Measurements from ENCODE around the gene ZCCHC10.
"Not testable (repeated sequence)": the region's sequence is repeated elsewhere in the genome, so short reads cannot be mapped to it uniquely, and the experiment has no call there.

The ZCCHC10 gene

GRCh38 chr5:133041157-133041784 is 14.9 kb upstream of the ZCCHC10 start:
- Histone ChIP-seq H3K9ac (ENCODE audit: low read length) (no peak overlapping the region), H3K4me1 (ENCODE audit: control insufficient read depth, insufficient read depth, low read length) (peaks cover 11% of the 10 kb centered on the region; the same call in 1 of the 2 replicates), H3K4me3 (ENCODE audit: low read depth, low read length) (no peak overlapping the region), H3K27ac (ENCODE audit: low read depth, low read length) (no peak overlapping the region), H3K27me3 (ENCODE audit: control insufficient read depth, insufficient read depth, low read length) (no peaks in the 10 kb centered on the region), H3K9me3 (ENCODE audit: control insufficient read depth, insufficient read depth, low read depth, low read length) (no peaks in the 10 kb centered on the region), H3K36me3 (ENCODE audit: control insufficient read depth, insufficient read depth, low read length) (no peaks in the 10 kb centered on the region)

GRCh38 chr5:133036677-133037076 is 10.3 kb upstream of the ZCCHC10 start:
- H3K9ac ChIP-seq (ENCODE audit: low read length); H3K27ac ChIP-seq (ENCODE audit: low read depth, low read length); H3K36me3 ChIP-seq (ENCODE audit: control insufficient read depth, insufficient read depth, low read length); H3K9me3 ChIP-seq (ENCODE audit: control insufficient read depth, insufficient read depth, low read depth, low read length); H3K27me3 ChIP-seq (ENCODE audit: control insufficient read depth, insufficient read depth, low read length); H3K4me3 ChIP-seq (ENCODE audit: low read depth, low read length): not testable (repeated sequence)
- peaks cover 14% of the 10 kb centered on the region; the same call in 1 of the 2 replicates for H3K4me1 ChIP-seq (ENCODE audit: control insufficient read depth, insufficient read depth, low read length)

- H3K27me3 ChIP-seq (ENCODE audit: control insufficient read depth, insufficient read depth, low read length), result no peaks in the 10 kb centered on the region
- H3K36me3 ChIP-seq (ENCODE audit: control insufficient read depth, insufficient read depth, low read length), result no peaks in the 10 kb centered on the region
- no peak overlapping the region for H3K9ac ChIP-seq (ENCODE audit: low read length)
- no peak overlapping the region for H3K27ac ChIP-seq (ENCODE audit: low read depth, low read length)
- no peaks in the 10 kb centered on the region for H3K9me3 ChIP-seq (ENCODE audit: control insufficient read depth, insufficient read depth, low read depth, low read length)
- peaks cover 11% of the 10 kb centered on the region; the same call in 1 of the 2 replicates for H3K4me1 ChIP-seq (ENCODE audit: control insufficient read depth, insufficient read depth, low read length)
- H3K4me3 ChIP-seq (ENCODE audit: low read depth, low read length), result no peak overlapping the region
Observed at GRCh38 chr5:133035224-133035623, 8.9 kb upstream of the ZCCHC10 start.

- peaks cover 13% of the 10 kb centered on the region; the same call in 1 of the 2 replicates for H3K4me1 ChIP-seq (ENCODE audit: control insufficient read depth, insufficient read depth, low read length)
- no peak overlapping the region for H3K4me3 ChIP-seq (ENCODE audit: low read depth, low read length)
- H3K27ac ChIP-seq (ENCODE audit: low read depth, low read length), result no peak overlapping the region
- no peaks in the 10 kb centered on the region for H3K36me3 ChIP-seq (ENCODE audit: control insufficient read depth, insufficient read depth, low read length)
- no peak overlapping the region for H3K9ac ChIP-seq (ENCODE audit: low read length)
- no peaks in the 10 kb centered on the region for H3K27me3 ChIP-seq (ENCODE audit: control insufficient read depth, insufficient read depth, low read length)
- no peaks in the 10 kb centered on the region for H3K9me3 ChIP-seq (ENCODE audit: control insufficient read depth, insufficient read depth, low read depth, low read length)
Observed at GRCh38 chr5:133034064-133034463, 7.7 kb upstream of the ZCCHC10 start.

- H3K4me3 ChIP-seq (ENCODE audit: low read depth, low read length), result no peak overlapping the region
Observed at GRCh38 chr5:133032852-133033742, 6.7 kb upstream of the ZCCHC10 start.

GRCh38 chr5:133030343-133031005 is 4.1 kb upstream of the ZCCHC10 start:
- Histone ChIP-seq H3K27ac (ENCODE audit: low read depth, low read length) (no peak overlapping the region), H3K9ac (ENCODE audit: low read length) (no peak overlapping the region), H3K36me3 (ENCODE audit: control insufficient read depth, insufficient read depth, low read length) (no peaks in the 10 kb centered on the region), H3K4me1 (ENCODE audit: control insufficient read depth, insufficient read depth, low read length) (peaks cover 16% of the 10 kb centered on the region; the same call in 1 of the 2 replicates), H3K4me3 (ENCODE audit: low read depth, low read length) (no peak overlapping the region), H3K27me3 (ENCODE audit: control insufficient read depth, insufficient read depth, low read length) (no peaks in the 10 kb centered on the region), H3K9me3 (ENCODE audit: control insufficient read depth, insufficient read depth, low read depth, low read length) (no peaks in the 10 kb centered on the region)

More at GRCh38 chr5:133032852-133033742, 6.7 kb upstream of the ZCCHC10 start:
- H3K36me3 ChIP-seq (ENCODE audit: control insufficient read depth, insufficient read depth, low read length), result no peaks in the 10 kb centered on the region
- H3K27ac ChIP-seq (ENCODE audit: low read depth, low read length), result no peak overlapping the region
- H3K9ac ChIP-seq (ENCODE audit: low read length), result no peak overlapping the region
- H3K9me3 ChIP-seq (ENCODE audit: control insufficient read depth, insufficient read depth, low read depth, low read length), result no peaks in the 10 kb centered on the region
- H3K4me1 ChIP-seq (ENCODE audit: control insufficient read depth, insufficient read depth, low read length), result peaks cover 13% of the 10 kb centered on the region; the same call in 1 of the 2 replicates
- no peaks in the 10 kb centered on the region for H3K27me3 ChIP-seq (ENCODE audit: control insufficient read depth, insufficient read depth, low read length)

- Histone ChIP-seq H3K4me1 (ENCODE audit: control insufficient read depth, insufficient read depth, low read length) (peaks cover 16% of the 10 kb centered on the region; the same call in 1 of the 2 replicates), H3K27ac (ENCODE audit: low read depth, low read length) (no peak overlapping the region), H3K4me3 (ENCODE audit: low read depth, low read length) (no peak overlapping the region), H3K36me3 (ENCODE audit: control insufficient read depth, insufficient read depth, low read length) (no peaks in the 10 kb centered on the region), H3K27me3 (ENCODE audit: control insufficient read depth, insufficient read depth, low read length) (no peaks in the 10 kb centered on the region), H3K9ac (ENCODE audit: low read length) (no peak overlapping the region), H3K9me3 (ENCODE audit: control insufficient read depth, insufficient read depth, low read depth, low read length) (no peaks in the 10 kb centered on the region)
Observed at GRCh38 chr5:133029416-133029815, 3.1 kb upstream of the ZCCHC10 start.

GRCh38 chr5:133026664-133027153 is 360 bp upstream of the ZCCHC10 start:
- Histone ChIP-seq H3K9ac (ENCODE audit: low read length) (no peak overlapping the region), H3K4me3 (ENCODE audit: low read depth, low read length) (peak overlapping the region; percentile 54), H3K4me1 (ENCODE audit: control insufficient read depth, insufficient read depth, low read length) (peaks cover 9% of the 10 kb centered on the region; the same call in 1 of the 2 replicates), H3K27me3 (ENCODE audit: control insufficient read depth, insufficient read depth, low read length) (no peaks in the 10 kb centered on the region), H3K27ac (ENCODE audit: low read depth, low read length) (no peak overlapping the region), H3K9me3 (ENCODE audit: control insufficient read depth, insufficient read depth, low read depth, low read length) (no peaks in the 10 kb centered on the region), H3K36me3 (ENCODE audit: control insufficient read depth, insufficient read depth, low read length) (peaks cover 7% of the 10 kb centered on the region)

- not testable (repeated sequence) for H3K9me3 ChIP-seq (ENCODE audit: control insufficient read depth, insufficient read depth, low read depth, low read length); H3K4me1 ChIP-seq (ENCODE audit: control insufficient read depth, insufficient read depth, low read length); H3K27ac ChIP-seq (ENCODE audit: low read depth, low read length); H3K9ac ChIP-seq (ENCODE audit: low read length); H3K27me3 ChIP-seq (ENCODE audit: control insufficient read depth, insufficient read depth, low read length); H3K4me3 ChIP-seq (ENCODE audit: low read depth, low read length)
- peaks cover 29% of the 10 kb centered on the region for H3K36me3 ChIP-seq (ENCODE audit: control insufficient read depth, insufficient read depth, low read length)
Observed at GRCh38 chr5:133019471-133019870, 6.9 kb downstream of the ZCCHC10 start.

GRCh38 chr5:133017964-133018363 is 8.4 kb downstream of the ZCCHC10 start:
- peaks cover 27% of the 10 kb centered on the region for H3K36me3 ChIP-seq (ENCODE audit: control insufficient read depth, insufficient read depth, low read length)
- H3K4me1 ChIP-seq (ENCODE audit: control insufficient read depth, insufficient read depth, low read length), result no peaks in the 10 kb centered on the region
- H3K9ac ChIP-seq (ENCODE audit: low read length), result no peak overlapping the region
- no peaks in the 10 kb centered on the region for H3K27me3 ChIP-seq (ENCODE audit: control insufficient read depth, insufficient read depth, low read length)
- no peak overlapping the region for H3K4me3 ChIP-seq (ENCODE audit: low read depth, low read length)
- H3K9me3 ChIP-seq (ENCODE audit: control insufficient read depth, insufficient read depth, low read depth, low read length), result no peaks in the 10 kb centered on the region
- no peak overlapping the region for H3K27ac ChIP-seq (ENCODE audit: low read depth, low read length)
